ENCODE results near the gene CST1. TPM values are rescaled to one million over a fixed set of nuclear protein-coding genes. Genes with fewer than 3 reads are reported as not detected.
"Not testable (repeated sequence)": the region's sequence is repeated elsewhere in the genome, so short reads cannot be mapped to it uniquely, and the experiment has no call there.

The CST1 gene
- total and polyA plus RNA-seq, 2 donors (not counting 1 experiment from before 2014, with no cell fraction given), result 3.6 to 3.9 TPM

GRCh38 chr20:23721962-23722361 is 28.8 kb downstream of the CST1 start:
- Histone ChIP-seq H3K9ac (ENCODE audit: insufficient read depth, low read length) (no peak overlapping the region), H3K4me2 (ENCODE audit: extremely low read depth, insufficient read depth, low read length) (no peak overlapping the region), H3K79me2 (ENCODE audit: control insufficient read depth, insufficient read depth, low read length) (no peaks in the 10 kb centered on the region), H3K4me1 (ENCODE audit: control insufficient read depth, extremely low read depth, insufficient read depth, low read length) (no peaks in the 10 kb centered on the region), H3K27ac (ENCODE audit: insufficient read depth, low read length) (no peak overlapping the region), H3K36me3 (ENCODE audit: control insufficient read depth, insufficient read depth, low read length) (no peaks in the 10 kb centered on the region), H4K20me1 (ENCODE audit: control insufficient read depth, extremely low read depth, insufficient read depth, low read length) (no peaks in the 10 kb centered on the region), H3K4me3 (replicated peaks in 1 of 4; ENCODE audit: control extremely low read depth in 1 of 4, insufficient read depth in 1 of 4, low read depth in 3 of 4, low read length in 4 of 4) (no peak overlapping the region), H3K9me3 (ENCODE audit: control insufficient read depth, insufficient read depth, low read depth, low read length) (no peaks in the 10 kb centered on the region), H3K27me3 (ENCODE audit: control insufficient read depth, insufficient read depth, low read length) (no peaks in the 10 kb centered on the region), H2AFZ (ENCODE audit: low read length) (no peak overlapping the region)
- no peak for TF ChIP-seq CTCF (conservative IDR thresholded peaks at IDR 0.05 in 1 of 2, IDR thresholded peaks at IDR 0.05 in 1 of 2; ENCODE audit: low read depth in 1 of 2, low read length in 2 of 2)
- TF ChIP-seq EZH2 (IDR thresholded peaks at IDR 0.05; ENCODE audit: low read length, missing control alignments), result no peak
- DNase-seq (ENCODE audit: low read depth in 2 of 2), result no peak

- H3K9ac ChIP-seq (ENCODE audit: insufficient read depth, low read length); H3K79me2 ChIP-seq (ENCODE audit: control insufficient read depth, insufficient read depth, low read length); H3K9me3 ChIP-seq (ENCODE audit: control insufficient read depth, insufficient read depth, low read depth, low read length); H3K36me3 ChIP-seq (ENCODE audit: control insufficient read depth, insufficient read depth, low read length); H4K20me1 ChIP-seq (ENCODE audit: control insufficient read depth, extremely low read depth, insufficient read depth, low read length); H3K4me3 ChIP-seq (replicated peaks in 1 of 4; ENCODE audit: control extremely low read depth in 1 of 4, insufficient read depth in 1 of 4, low read depth in 3 of 4, low read length in 4 of 4); H2AFZ ChIP-seq (ENCODE audit: low read length); H3K4me1 ChIP-seq (ENCODE audit: control insufficient read depth, extremely low read depth, insufficient read depth, low read length); H3K27ac ChIP-seq (ENCODE audit: insufficient read depth, low read length); H3K27me3 ChIP-seq (ENCODE audit: control insufficient read depth, insufficient read depth, low read length); H3K4me2 ChIP-seq (ENCODE audit: extremely low read depth, insufficient read depth, low read length); DNase-seq (ENCODE audit: low read depth in 2 of 2): not testable (repeated sequence)
These were observed 31.4 kb downstream of the CST1 start for GRCh38 chr20:23719351-23719750.

- not testable (repeated sequence) for H3K27me3 ChIP-seq (ENCODE audit: control insufficient read depth, insufficient read depth, low read length); H3K27ac ChIP-seq (ENCODE audit: insufficient read depth, low read length); H3K79me2 ChIP-seq (ENCODE audit: control insufficient read depth, insufficient read depth, low read length); H4K20me1 ChIP-seq (ENCODE audit: control insufficient read depth, extremely low read depth, insufficient read depth, low read length); H3K4me3 ChIP-seq (replicated peaks in 1 of 4; ENCODE audit: control extremely low read depth in 1 of 4, insufficient read depth in 1 of 4, low read depth in 3 of 4, low read length in 4 of 4); H3K36me3 ChIP-seq (ENCODE audit: control insufficient read depth, insufficient read depth, low read length); H3K9ac ChIP-seq (ENCODE audit: insufficient read depth, low read length); H3K4me1 ChIP-seq (ENCODE audit: control insufficient read depth, extremely low read depth, insufficient read depth, low read length); H3K9me3 ChIP-seq (ENCODE audit: control insufficient read depth, insufficient read depth, low read depth, low read length); H2AFZ ChIP-seq (ENCODE audit: low read length); DNase-seq (ENCODE audit: low read depth in 2 of 2); H3K4me2 ChIP-seq (ENCODE audit: extremely low read depth, insufficient read depth, low read length)
These were observed 39.0 kb downstream of the CST1 start for GRCh38 chr20:23711778-23712177.

- no peak overlapping the region for H2AFZ ChIP-seq (ENCODE audit: low read length)
- H3K9ac ChIP-seq (ENCODE audit: insufficient read depth, low read length), result no peak overlapping the region
- no peaks in the 10 kb centered on the region for H3K4me1 ChIP-seq (ENCODE audit: control insufficient read depth, extremely low read depth, insufficient read depth, low read length)
- H3K4me2 ChIP-seq (ENCODE audit: extremely low read depth, insufficient read depth, low read length), result no peak overlapping the region
- H3K36me3 ChIP-seq (ENCODE audit: control insufficient read depth, insufficient read depth, low read length), result no peaks in the 10 kb centered on the region
- H3K4me3 ChIP-seq (replicated peaks in 1 of 4; ENCODE audit: control extremely low read depth in 1 of 4, insufficient read depth in 1 of 4, low read depth in 3 of 4, low read length in 4 of 4), result no peak overlapping the region
- TF ChIP-seq EZH2 (IDR thresholded peaks at IDR 0.05; ENCODE audit: low read length, missing control alignments) (no peak), CTCF (conservative IDR thresholded peaks at IDR 0.05 in 1 of 2, IDR thresholded peaks at IDR 0.05 in 1 of 2; ENCODE audit: low read depth in 1 of 2, low read length in 2 of 2) (no peak)
- no peak for DNase-seq (ENCODE audit: low read depth in 2 of 2)
- H3K27me3 ChIP-seq (ENCODE audit: control insufficient read depth, insufficient read depth, low read length), result no peaks in the 10 kb centered on the region
- H3K9me3 ChIP-seq (ENCODE audit: control insufficient read depth, insufficient read depth, low read depth, low read length), result no peaks in the 10 kb centered on the region
- no peaks in the 10 kb centered on the region for H4K20me1 ChIP-seq (ENCODE audit: control insufficient read depth, extremely low read depth, insufficient read depth, low read length)
- no peaks in the 10 kb centered on the region for H3K79me2 ChIP-seq (ENCODE audit: control insufficient read depth, insufficient read depth, low read length)
- no peak overlapping the region for H3K27ac ChIP-seq (ENCODE audit: insufficient read depth, low read length)
These were observed 40.0 kb downstream of the CST1 start for GRCh38 chr20:23710771-23711170.

Measured in fibroblast of lung (primary cell).